GM21528 (cell line): ENCODE data around the gene CTR9.

ENCODE experiments used
- ATAC-seq: cut with Tn5 transposase; IDR thresholded peaks from one replicate; pipeline ENCODE4 v1.9.1; 2021; ENCODE audit warnings: mild to moderate bottlenecking, moderate library complexity; ENCODE audit not compliant: unreplicated experiment, low FRiP score

The CTR9 gene

DNA sequence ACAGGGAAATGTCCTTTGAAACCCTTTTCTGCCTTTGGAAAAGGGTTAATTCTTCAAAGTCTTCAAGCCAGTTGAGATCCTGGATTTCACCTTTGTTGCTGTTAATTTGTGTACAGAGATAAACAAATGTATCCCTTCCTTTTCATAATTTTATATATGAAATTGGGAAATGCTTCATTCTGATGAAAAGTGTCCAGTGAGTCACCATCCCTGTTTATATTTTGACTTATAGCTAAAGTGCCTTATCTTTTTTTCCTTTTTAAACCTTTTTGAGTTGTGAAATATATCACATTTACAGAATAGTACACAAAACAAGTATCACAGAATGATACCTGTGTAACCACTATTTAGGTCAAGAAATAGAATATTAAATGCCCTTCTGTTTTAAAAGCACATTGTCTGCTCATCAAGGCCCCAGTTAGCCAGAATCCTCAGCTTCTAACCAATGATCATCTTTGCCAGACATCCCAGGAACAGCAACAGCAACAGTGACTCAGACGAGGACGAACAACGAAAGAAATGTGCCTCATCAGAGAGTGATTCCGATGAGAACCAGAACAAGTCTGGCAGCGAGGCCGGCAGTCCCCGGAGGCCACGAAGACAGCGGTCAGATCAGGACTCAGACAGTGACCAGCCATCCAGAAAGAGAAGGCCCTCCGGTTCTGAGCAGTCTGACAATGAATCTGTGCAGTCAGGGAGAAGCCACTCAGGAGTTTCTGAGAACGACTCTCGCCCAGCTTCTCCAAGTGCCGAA, 27.3 kb downstream of the CTR9 start:
- no peak for ATAC-seq

GRCh38 chr11:10779086-10779485, 28.0 kb downstream of the CTR9 start:
- no peak for ATAC-seq

DNA sequence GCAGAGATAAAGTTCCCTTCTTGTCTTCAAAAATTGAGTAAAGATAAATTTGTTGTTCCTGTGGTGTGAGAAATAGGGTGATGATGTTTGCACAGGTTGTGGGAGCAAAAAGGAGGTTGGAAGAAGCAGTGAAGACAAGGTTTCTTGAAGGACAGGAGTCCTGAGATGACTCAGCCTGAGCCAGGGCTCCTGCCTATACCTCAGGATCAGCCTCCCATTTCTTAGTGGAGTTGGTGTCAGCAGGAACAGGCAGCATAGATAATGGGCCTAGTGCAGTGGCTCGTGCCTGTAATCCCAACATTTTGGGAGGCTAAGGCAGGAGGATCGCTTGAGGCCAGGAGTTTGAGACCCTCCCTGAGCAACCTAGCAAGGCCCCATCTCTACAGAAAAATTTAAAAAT, 29.0 kb downstream of the CTR9 start:
- no peak for ATAC-seq

- no peak for ATAC-seq
These were observed 33.4 kb downstream of the CTR9 start for GRCh38 chr11:10784232-10785145.

- ATAC-seq = no peak
These were observed 34.1 kb downstream of the CTR9 start for GRCh38 chr11:10785146-10785474.

DNA sequence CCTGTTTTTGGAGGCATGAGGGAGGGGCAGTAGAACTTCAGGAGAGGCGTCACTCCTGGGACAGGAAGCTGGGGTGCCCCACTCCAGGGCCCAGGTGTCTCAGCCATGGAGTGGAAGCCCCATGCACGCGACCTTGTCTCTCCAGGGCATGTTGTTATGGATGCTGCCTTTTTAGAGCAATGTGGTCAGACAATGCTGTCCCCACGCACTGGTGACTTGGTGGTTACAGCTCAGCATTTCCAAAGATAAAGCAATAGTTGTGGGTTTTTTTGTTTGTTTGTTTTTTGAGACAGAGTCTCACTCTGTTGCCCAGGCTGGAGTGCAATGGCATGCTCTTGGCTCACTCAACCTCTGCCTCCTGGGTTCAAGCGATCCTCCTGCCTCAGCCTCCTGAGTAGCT, 35.4 kb downstream of the CTR9 start:
- no peak for ATAC-seq

DNA sequence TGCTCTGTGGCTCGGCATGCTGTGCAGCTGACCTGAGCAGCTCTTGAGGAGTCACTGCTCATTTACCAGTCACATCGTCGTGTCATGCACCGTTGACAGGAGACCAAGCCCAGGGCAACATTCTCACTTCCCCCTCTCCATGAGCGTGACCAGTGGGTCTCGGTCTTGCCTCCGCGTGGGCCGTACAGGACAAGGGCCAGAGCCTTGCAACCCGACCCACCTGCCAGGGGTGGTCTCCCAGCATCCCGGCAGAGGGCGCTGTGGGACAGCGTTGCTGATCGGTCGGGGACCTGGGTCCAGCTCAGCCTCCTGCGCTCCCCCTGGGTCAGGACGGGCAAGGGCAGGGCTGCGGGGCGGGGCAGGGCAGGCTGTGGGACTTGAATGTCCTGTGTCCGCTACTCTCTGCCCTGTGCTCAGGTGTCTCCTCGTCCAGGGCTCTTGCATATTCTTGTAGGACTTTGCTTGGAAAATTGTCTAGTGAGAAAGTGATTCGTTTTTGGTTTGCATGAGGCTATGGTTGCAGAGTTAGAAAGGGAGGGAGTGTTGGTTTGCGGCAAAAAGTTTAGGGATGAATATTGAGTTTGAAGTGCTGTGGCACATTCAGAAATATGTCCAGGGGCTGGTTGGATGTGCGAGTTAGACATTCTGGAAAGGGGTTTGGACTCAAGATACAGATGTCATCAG, 41.5 kb downstream of the CTR9 start:
- ATAC-seq = peak; percentile 86

DNA sequence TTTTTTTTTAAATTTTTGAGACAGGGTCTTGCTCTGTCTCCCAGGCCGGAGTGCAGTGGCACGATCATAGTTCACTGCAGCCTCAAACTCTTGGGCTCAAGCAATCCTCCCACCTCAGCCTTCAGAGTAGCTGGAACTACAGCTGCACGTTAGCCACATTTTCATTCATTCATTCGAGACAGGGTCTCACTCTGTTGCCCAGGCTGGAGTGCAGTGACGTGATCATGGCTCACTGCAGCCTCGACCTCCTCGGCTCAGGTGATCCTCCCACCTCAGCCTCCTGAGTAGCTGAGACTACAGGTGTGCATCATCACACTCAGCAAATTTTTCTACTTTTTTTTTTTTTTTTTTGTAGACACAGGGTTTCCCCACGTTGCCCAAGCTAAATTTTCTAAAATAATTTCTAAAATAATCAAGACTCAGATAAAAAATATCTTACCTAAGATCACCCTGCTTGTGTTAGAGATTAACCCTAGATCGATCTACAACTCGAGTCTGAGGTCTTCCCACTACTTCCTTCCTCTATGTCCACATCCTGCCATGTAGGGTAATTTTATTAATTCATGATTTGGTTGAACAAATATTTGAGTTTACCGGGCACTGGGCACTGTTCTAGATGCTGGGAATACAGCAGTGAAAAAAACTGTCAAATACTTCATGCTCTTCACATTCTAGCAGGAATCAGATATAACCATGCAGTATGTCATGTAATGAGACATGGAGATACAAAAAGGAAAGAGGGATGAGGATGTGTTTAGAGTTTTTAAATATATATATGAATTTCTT, 42.6 kb downstream of the CTR9 start:
- ATAC-seq = no peak

DNA sequence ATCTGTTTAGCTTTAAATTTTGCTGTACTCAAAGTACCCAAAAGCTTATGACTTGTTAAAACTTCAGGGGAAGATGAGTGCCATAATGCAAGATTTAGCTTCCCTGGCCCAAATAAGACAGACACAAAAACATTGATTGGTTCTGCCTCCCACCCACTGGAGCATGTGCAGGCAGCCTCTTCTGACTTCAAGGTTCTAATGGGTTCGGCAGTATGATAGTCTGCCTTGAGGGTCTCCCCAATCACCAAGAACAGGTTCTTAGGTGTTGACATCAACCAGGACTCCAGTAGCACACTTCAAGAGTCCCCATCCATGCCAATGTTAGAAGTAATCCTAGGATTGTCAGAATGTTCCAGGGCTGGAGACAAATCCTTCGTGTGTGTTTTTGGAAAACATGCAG, 45.1 kb downstream of the CTR9 start:
- ATAC-seq = no peak

DNA sequence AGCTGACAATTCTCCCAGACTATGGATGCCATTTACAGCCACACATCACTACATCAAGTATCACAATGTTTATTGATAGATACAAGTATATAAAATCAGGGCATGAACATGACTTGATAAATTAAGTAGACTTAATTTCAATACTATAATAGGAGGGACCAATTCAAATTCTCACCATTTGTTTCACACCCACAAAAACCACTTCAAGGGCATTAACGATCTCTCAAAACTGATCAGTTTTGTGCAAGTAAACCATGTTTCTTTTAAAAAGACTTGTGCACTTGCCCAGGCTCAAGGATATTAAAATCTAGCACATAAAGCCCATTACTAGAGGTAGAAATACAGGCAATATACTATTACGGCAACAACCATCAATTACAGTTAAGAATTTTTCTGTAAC, 46.0 kb downstream of the CTR9 start:
- no peak for ATAC-seq

DNA sequence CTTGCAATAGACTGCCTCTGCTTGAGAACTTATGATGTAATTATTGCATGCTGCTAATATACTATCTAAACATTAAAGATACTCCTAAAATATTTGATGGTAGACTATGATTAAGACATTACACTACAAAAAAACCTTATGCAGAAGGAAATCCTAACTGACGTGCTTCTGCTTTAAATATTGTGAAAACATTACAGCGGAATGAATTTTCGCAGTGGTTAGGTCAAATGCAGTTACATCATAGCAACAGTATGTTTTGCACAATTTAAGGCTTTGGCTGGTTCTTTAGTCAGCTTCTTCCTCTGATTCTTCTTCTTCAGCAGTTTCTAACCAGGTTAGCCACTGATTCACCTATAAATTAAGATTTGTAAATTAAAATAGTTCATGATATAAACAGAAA, 46.5 kb downstream of the CTR9 start:
- no peak for ATAC-seq

GRCh38 chr11:10798330-10798928, 47.4 kb downstream of the CTR9 start:
- no peak for ATAC-seq

- ATAC-seq = no peak
These were observed 49.2 kb downstream of the CTR9 start for GRCh38 chr11:10800292-10800691.

DNA sequence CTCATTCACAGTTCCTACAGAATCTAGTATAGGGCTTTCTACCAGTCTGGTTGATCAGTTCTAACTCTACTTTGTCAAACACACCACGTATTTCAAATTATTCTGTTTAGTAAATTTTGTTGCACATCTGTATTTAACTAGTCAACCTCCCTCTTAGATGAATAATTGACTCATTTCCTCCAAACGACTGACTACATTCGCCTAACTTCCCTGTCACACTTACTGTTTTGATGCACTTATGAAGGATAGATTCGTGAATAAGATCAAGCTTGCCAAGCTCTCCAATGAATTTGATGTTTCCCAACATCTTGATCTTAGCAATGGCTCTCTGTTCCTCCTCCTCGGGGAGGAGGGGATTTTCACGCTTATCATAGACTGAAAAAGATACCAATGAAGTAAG, 52.6 kb downstream of the CTR9 start:
- ATAC-seq = no peak

DNA sequence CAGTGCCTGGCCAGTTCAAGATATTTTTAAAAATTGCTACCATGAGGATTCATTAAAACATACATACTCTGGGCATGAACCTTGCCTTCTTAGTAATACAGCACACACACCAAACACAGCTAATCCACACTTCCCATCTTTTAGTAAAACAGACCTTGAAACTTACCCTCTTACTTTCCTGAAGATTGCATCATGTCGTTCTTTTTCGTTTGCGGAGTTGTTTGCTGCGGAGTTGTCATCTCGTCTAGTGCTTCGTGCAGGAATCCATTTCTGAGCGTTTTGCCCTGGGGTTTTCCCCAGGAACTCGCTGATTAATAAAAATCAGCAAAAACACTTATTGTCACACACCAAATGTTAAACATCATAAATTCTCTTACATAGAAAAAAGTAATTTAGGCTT, 54.7 kb downstream of the CTR9 start:
- no peak for ATAC-seq

DNA sequence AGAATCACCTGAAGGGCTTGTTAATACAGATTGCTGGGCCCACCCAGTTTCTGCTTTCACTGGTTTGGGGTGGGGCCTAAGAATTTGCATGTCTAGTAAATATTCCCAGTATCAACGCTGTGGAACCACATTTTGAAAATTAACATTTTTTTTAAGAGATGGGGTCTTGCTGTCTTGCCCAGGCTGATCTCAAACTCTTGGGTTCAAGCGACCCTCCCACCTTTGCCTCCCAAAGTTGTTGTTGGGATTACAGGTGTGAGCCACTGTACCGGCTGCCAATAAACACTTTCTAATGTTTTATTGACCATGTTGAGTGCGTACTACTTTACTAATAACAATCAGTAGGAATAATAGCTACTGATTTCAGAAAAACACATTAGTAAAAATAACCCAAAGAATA, 55.2 kb downstream of the CTR9 start:
- ATAC-seq = no peak

- ATAC-seq = peak; percentile 5
These were observed 56.6 kb downstream of the CTR9 start for GRCh38 chr11:10807493-10808234.

GRCh38 chr11:10808235-10808552, 57.1 kb downstream of the CTR9 start:
- ATAC-seq = no peak

DNA sequence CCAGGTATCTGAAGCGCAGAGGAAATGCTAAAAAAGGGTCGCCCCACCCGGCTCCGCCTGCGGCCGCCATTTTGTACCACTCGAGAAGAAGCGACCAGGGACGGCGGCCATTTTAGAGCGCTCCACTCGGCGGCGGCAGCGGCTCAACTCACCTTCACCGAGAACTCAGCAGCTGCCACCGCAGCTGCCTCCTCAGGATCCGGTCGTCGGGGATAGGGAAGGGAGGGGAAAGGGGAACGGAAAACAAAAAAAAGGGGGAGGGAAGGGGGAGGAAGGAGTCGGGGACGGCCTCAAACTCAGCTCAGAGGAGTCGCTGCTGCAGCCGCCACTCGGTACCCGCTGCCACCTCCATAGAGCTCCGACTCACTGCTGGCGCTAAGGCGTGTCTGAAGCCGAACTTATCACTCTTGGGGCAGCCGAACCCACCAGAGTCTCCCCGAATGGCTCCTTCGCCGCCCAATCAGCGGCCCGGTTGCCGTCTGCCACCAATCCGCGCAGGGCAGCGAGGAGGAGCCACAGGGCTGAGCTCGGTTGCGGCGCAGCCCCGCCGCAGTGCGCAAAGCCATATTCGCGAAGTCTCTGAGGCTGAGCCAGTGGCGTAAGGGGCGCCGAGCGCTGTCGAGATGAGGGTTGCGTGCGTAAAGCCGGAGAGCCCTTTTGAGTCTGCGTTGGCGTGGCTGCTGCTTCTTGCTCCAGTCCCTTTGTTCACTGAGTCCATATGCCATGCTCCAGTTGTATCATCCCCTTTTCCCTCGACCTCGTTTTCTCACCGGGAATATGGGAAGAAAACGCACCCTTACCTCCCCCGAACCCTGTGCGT, 57.7 kb downstream of the CTR9 start, which contains the start of gene EIF4G2:
Gene EIF4G2 (minus strand): TSS at position 374 of the 820 bp plus-strand sequence.
- peak; percentile 93 for ATAC-seq
